SK-N-SH (cell line): Measurements from ENCODE around the gene FAM221B. TPM values are rescaled to one million over a fixed set of nuclear protein-coding genes. Genes with fewer than 3 reads are reported as not detected.

Experiments
- CTCF ChIA-PET: fragments of 300-600, 350-600 bp; formaldehyde crosslinking; extraction: SDS; loops from one replicate; lab custom pipeline; 2021; lab: Yijun Ruan, JAX
- POLR2A ChIA-PET: fragments of 350-600 bp; sonication (Branson Sonifier 250); formaldehyde crosslinking; extraction: SDS; loops from one replicate; lab custom pipeline; 2020; ENCODE audit warnings: antibody characterized with exemption, inconsistent platforms; lab: Yijun Ruan, JAX
- DNase-seq: peaks from one replicate; pipeline ENCODE4 v3.0.0; 2012
- H2AFZ ChIP-seq: fragments of 200-600 bp; sonication (generic); 2 replicates; pipeline ENCODE4 v1.8.1; 2016; ENCODE audit warnings: antibody characterized with exemption, mild to moderate bottlenecking, low read depth
- H3F3A ChIP-seq: fragments of 200-600 bp; sonication (generic); replicated peaks from 2 replicates; pipeline ENCODE3; 2016; ENCODE audit warnings: antibody characterized with exemption, mild to moderate bottlenecking; ENCODE audit not compliant: insufficient read depth
- H3K27ac ChIP-seq, 2 experiments: fragments of 200-500 bp in 1 of 2; fragments of 200-600 bp in 1 of 2; sonication (Bioruptor generic) in 1 of 2; sonication (generic), shearing (Covaris generic) in 1 of 2; 2 replicates each; pipeline versions ENCODE4 v1.5.1 to v1.6.1; 2014 to 2016; ENCODE audit warnings: low read depth in 2 of 2, inconsistent platforms in 1 of 2, low read length in 1 of 2, mild to moderate bottlenecking in 1 of 2, mixed read lengths in 1 of 2
- H3K27me3 ChIP-seq: fragments of 200-600 bp; sonication (generic), shearing (Covaris generic); 2 replicates; pipeline ENCODE4 v1.6.1; 2016; ENCODE audit warnings: mixed run types; ENCODE audit not compliant: insufficient read depth
- H3K36me3 ChIP-seq, 2 experiments: fragments of 200-500 bp in 1 of 2; fragments of 200-600 bp in 1 of 2; sonication (Bioruptor generic) in 1 of 2; sonication (generic) in 1 of 2; replicated peaks in 1 of 2; 2 replicates each; pipeline versions ENCODE3 to v1.5.1; 2014 to 2016; ENCODE audit warnings: low read length in 1 of 2, mild to moderate bottlenecking in 1 of 2; ENCODE audit not compliant: insufficient read depth in 2 of 2, control insufficient read depth in 1 of 2
- H3K4me1 ChIP-seq, 2 experiments: fragments of 200-500 bp in 1 of 2; fragments of 200-600 bp in 1 of 2; sonication (Bioruptor generic) in 1 of 2; sonication (generic), shearing (Covaris generic) in 1 of 2; 2 replicates each; pipeline versions ENCODE4 v1.5.1 to v1.6.1; 2014 to 2016; ENCODE audit warnings: low read depth in 1 of 2, low read length in 1 of 2, mixed run types in 1 of 2; ENCODE audit not compliant: insufficient read depth in 2 of 2, control insufficient read depth in 1 of 2
- H3K4me2 ChIP-seq: fragments of 200-600 bp; sonication (generic), shearing (Covaris generic); 2 replicates; pipeline ENCODE4 v1.6.1; 2017; ENCODE audit warnings: mixed run types
- H3K4me3 ChIP-seq, 2 experiments: fragments of 200-500 bp in 1 of 2; fragments of 200-600 bp in 1 of 2; sonication (Bioruptor generic) in 1 of 2; sonication (generic), shearing (Covaris generic) in 1 of 2; 2 replicates each; pipeline versions ENCODE4 v1.5.1 to v1.8.1; 2014 to 2016; ENCODE audit warnings: low read depth in 2 of 2, inconsistent platforms in 1 of 2, low read length in 1 of 2, mild to moderate bottlenecking in 1 of 2, mixed read lengths in 1 of 2, moderate library complexity in 1 of 2
- H3K79me2 ChIP-seq: fragments of 200-600 bp; sonication (generic); 2 replicates; pipeline ENCODE4 v1.8.1; 2017; ENCODE audit warnings: mild to moderate bottlenecking; ENCODE audit not compliant: insufficient read depth
- H3K9ac ChIP-seq: fragments of 200-600 bp; sonication (generic); 2 replicates; pipeline ENCODE4 v1.6.1; 2017; ENCODE audit warnings: mixed run types
- H3K9me2 ChIP-seq: fragments of 200-600 bp; sonication (generic); 2 replicates; pipeline ENCODE4 v1.6.1; 2017; ENCODE audit warnings: mixed run types
- H3K9me3 ChIP-seq: fragments of 200-600 bp; sonication (generic); 2 replicates; pipeline ENCODE4 v1.6.1; 2017; ENCODE audit warnings: mixed run types, mild to moderate bottlenecking, moderate library complexity
- H4K20me1 ChIP-seq: fragments of 200-600 bp; sonication (generic); 2 replicates; pipeline ENCODE4 v1.6.1; 2017; ENCODE audit warnings: mild to moderate bottlenecking, mixed run types; ENCODE audit not compliant: insufficient read depth
- CHD2 ChIP-seq: fragments of 150-350 bp; IDR thresholded peaks from 2 replicates; pipeline ENCODE4 v1.6.1; 2018; ENCODE audit warnings: low read length; ENCODE audit not compliant: partially characterized antibody
- EZH2phosphoT487 ChIP-seq: fragments of 200-600 bp; sonication (generic); IDR thresholded peaks from 2 replicates; pipeline ENCODE4 v1.6.1; 2017; ENCODE audit warnings: low read depth, mixed run types, mild to moderate bottlenecking, antibody characterized with exemption, moderate library complexity, borderline replicate concordance
- FOSL2 ChIP-seq: IDR thresholded peaks from 2 replicates; pipeline ENCODE4 v1.4.0; 2012; ENCODE audit warnings: low read depth, mild to moderate bottlenecking, moderate library complexity, borderline replicate concordance
- FOXM1 ChIP-seq: IDR thresholded peaks from 2 replicates; pipeline ENCODE4 v1.4.0; 2012; ENCODE audit warnings: low read depth, mild to moderate bottlenecking
- GATA2 ChIP-seq: sonication (generic); formaldehyde crosslinking; IDR thresholded peaks from 2 replicates; pipeline ENCODE4 v1.5.0; 2020; ENCODE audit warnings: mild to moderate bottlenecking, missing genetic modification reagents
- JUND ChIP-seq: IDR thresholded peaks from 2 replicates; pipeline ENCODE4 v1.4.0; 2012
- NFIC ChIP-seq: IDR thresholded peaks from 2 replicates; pipeline ENCODE4 v1.4.0; 2012; ENCODE audit warnings: borderline replicate concordance
- POLR2AphosphoS5 ChIP-seq: IDR thresholded peaks from 2 replicates; pipeline ENCODE4 v1.6.1; 2012; ENCODE audit warnings: low read depth, low read length
- TCF12 ChIP-seq: IDR thresholded peaks from 2 replicates; pipeline ENCODE4 v1.4.0; 2012
- TEAD4 ChIP-seq: IDR thresholded peaks from 2 replicates; pipeline ENCODE4 v1.4.0; 2012; ENCODE audit warnings: mild to moderate bottlenecking, borderline replicate concordance; ENCODE audit not compliant: insufficient read depth
- YY1 ChIP-seq: IDR thresholded peaks from 2 replicates; pipeline ENCODE4 v1.4.0; 2012; ENCODE audit warnings: low read depth, mild to moderate bottlenecking
- WGBS: methylation state at CpG from one replicate; pipeline ENCODE4 v1.1.6; 2017; ENCODE audit warnings: low lambda C conversion rate; 5-methylcytosine and 5-hydroxymethylcytosine counted together
- polyA plus RNA-seq, 3 experiments: library from polyadenylated mRNA; depleted of rRNA; stranded (reverse); fragments of >200 nt; gene quantifications; 2 replicates each; pipeline ENCODE4 v1.2.3, GENCODE V29; 2012
- TF ChIP-seq, protein P1 (sequence below): IDR thresholded peaks from 2 replicates; pipeline ENCODE4; 2012

The FAM221B gene
- polyA plus RNA-seq, 1 of the 3 experiments (the other 2 are of a cell fraction) = not detected

DNA sequence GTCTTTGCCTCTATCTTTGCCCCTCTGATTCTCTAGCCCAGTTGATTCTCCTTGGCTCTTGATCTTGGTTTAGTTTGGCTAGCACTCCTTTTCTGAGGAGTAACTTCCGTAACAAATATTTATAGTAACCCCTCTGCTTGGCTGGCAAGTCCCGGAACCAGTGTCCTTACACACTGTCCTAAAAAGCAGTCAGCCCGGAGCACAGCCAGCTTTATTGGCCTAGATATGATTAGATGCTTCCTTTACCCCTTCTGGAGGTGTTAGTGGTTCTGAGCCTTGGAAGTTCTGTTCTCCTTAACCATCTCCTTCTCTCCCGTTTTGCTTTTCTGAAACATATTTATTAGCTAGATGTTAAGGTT lies 57.5 kb downstream of the FAM221B start:
- TF ChIP-seq GATA2 (CRISPR knock-in tag) = no peak
- no peak for TF ChIP-seq TEAD4
- no peak for TF ChIP-seq YY1
- TF ChIP-seq, protein P1, sequence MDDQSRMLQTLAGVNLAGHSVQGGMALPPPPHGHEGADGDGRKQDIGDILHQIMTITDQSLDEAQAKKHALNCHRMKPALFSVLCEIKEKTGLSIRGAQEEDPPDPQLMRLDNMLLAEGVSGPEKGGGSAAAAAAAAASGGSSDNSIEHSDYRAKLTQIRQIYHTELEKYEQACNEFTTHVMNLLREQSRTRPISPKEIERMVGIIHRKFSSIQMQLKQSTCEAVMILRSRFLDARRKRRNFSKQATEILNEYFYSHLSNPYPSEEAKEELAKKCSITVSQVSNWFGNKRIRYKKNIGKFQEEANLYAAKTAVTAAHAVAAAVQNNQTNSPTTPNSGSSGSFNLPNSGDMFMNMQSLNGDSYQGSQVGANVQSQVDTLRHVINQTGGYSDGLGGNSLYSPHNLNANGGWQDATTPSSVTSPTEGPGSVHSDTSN = no peak
- TF ChIP-seq TCF12 = no peak
- no peak for TF ChIP-seq POLR2AphosphoS5
- TF ChIP-seq EZH2phosphoT487 = no peak
- no peak for TF ChIP-seq FOSL2
- no peak for TF ChIP-seq JUND
- TF ChIP-seq CHD2 = no peak
- H3K36me3 ChIP-seq = no peaks in the 10 kb centered on the region
- 58% methylated on average over 4 of the region's 4 CpGs for WGBS
- POLR2A ChIA-PET = interaction anchor here (0.9 kb wide), 1 partner anchor 14 kb away, joined by 5 read pairs; no protein-coding TSS in a partner anchor
- no peak overlapping the region for H3K27ac ChIP-seq
- H3K79me2 ChIP-seq = no peaks in the 10 kb centered on the region
- H3F3A ChIP-seq = no peaks in the 10 kb centered on the region
- H2AFZ ChIP-seq = no peak overlapping the region
- H3K4me1 ChIP-seq = peaks cover 5 to 11% of the 10 kb centered on the region in 2 experiments; a peak in 3 of 4 replicates
- no peaks in the 10 kb centered on the region for H3K9me2 ChIP-seq
- no peak for DNase-seq
- no peak overlapping the region; the same call in 1 of the 2 replicates for H3K4me2 ChIP-seq
- no peak overlapping the region for H3K4me3 ChIP-seq
- no peaks in the 10 kb centered on the region for H3K9me3 ChIP-seq
- no peak overlapping the region for H3K9ac ChIP-seq
- H3K27me3 ChIP-seq = no peaks in the 10 kb centered on the region
- CTCF ChIA-PET = interaction anchor here (0.9 to 4.4 kb wide), 7 partner anchors 11 to 174 kb away, joined by 3 to 26 read pairs (median 4); partner anchors contain the start of gene HINT2
- no peaks in the 10 kb centered on the region for H4K20me1 ChIP-seq

DNA sequence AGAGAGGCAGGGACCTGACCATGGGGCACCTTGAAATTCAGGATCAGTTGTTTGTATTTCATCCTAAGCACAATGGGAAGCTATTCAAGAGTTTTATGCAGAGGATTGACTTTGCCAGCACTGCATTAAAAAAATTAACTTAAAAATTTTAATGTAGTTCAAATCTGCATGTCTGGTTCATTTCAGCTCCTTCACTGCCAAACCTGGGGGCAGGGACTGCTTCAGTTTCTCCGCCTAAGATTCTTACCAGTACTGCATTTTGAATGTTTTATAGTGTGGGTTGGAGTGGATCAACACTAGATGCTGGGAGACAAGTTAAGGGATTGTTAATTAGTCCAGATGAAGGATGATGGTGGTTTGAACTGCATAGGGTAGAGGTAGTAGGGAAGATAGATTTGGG lies 58.8 kb downstream of the FAM221B start:
- Histone ChIP-seq H3K4me1 (peaks cover 5 to 11% of the 10 kb centered on the region in 2 experiments; a peak in 3 of 4 replicates), H3K9ac (no peak overlapping the region), H3K79me2 (no peaks in the 10 kb centered on the region), H3K4me2 (no peak overlapping the region), H3K27ac (no peak overlapping the region), H2AFZ (no peak overlapping the region), H3K4me3 (no peak overlapping the region), H3K27me3 (no peaks in the 10 kb centered on the region), H3K9me2 (no peaks in the 10 kb centered on the region), H3F3A (no peaks in the 10 kb centered on the region), H3K9me3 (no peaks in the 10 kb centered on the region), H3K36me3 (no peaks in the 10 kb centered on the region), H4K20me1 (no peaks in the 10 kb centered on the region)
- TF ChIP-seq NFIC (no peak), YY1 (no peak), GATA2 (CRISPR knock-in tag) (no peak), FOXM1 (no peak)
- 93% methylated on average over 1 of the region's 1 CpG for WGBS
- ChIA-PET CTCF (interaction anchor here (1.3 to 4.4 kb wide), 5 partner anchors 9 to 113 kb away, joined by 3 to 13 read pairs (median 6); partner anchors contain the start of gene HINT2), POLR2A (interaction anchor here (0.7 kb wide), 1 partner anchor 20 kb away, joined by 4 read pairs; no protein-coding TSS in a partner anchor)
- DNase-seq = no peak
